Psoas muscle (tissue), 8 donors: ENCODE results near the gene NUP98. TPM values are rescaled to one million over a fixed set of nuclear protein-coding genes. Genes with fewer than 3 reads are reported as not detected.

Experiments used
- ATAC-seq, 4 donors: fragments of 200-7000 bp; cut with Tn5 transposase; one replicate each; pipeline ENCODE4 v1.9.1; 2020; ENCODE audit warnings: moderate library complexity in 3 of 4, mild to moderate bottlenecking in 2 of 4
- DNase-seq, 2 donors: peaks; one replicate each; pipeline ENCODE4 v3.0.0-alpha.2; 2020
- H3K27ac ChIP-seq: fragments of 200-600 bp; one replicate; pipeline ENCODE4 v1.8.0; 2022
- H3K27me3 ChIP-seq, 3 donors: fragments of 200-600 bp in 1 of 3; one replicate each; pipeline versions ENCODE4 v1.6.1 to v1.8.0; 2013 to 2022; ENCODE audit warnings: low read length in 2 of 3, mild to moderate bottlenecking in 2 of 3, moderate library complexity in 1 of 3; ENCODE audit not compliant: insufficient read depth in 3 of 3
- H3K36me3 ChIP-seq, 2 donors: fragments of 200-600 bp in 1 of 2; one replicate each; pipeline versions ENCODE4 v1.6.1 to v1.8.0; 2013 to 2022; ENCODE audit warnings: low read depth in 1 of 2, mild to moderate bottlenecking in 1 of 2, moderate library complexity in 1 of 2; ENCODE audit not compliant: insufficient read depth in 1 of 2
- H3K4me1 ChIP-seq: fragments of 200-600 bp; one replicate; pipeline ENCODE4 v1.8.0; 2022
- H3K4me3 ChIP-seq: fragments of 200-600 bp; one replicate; pipeline ENCODE4 v1.8.0; 2022; ENCODE audit warnings: mild to moderate bottlenecking
- H3K9me3 ChIP-seq: fragments of 200-600 bp; one replicate; pipeline ENCODE4 v1.8.0; 2022
- CTCF ChIP-seq: fragments of 200-600 bp; IDR thresholded peaks from one replicate; pipeline ENCODE4 v1.8.0; 2022; ENCODE audit warnings: antibody characterized with exemption
- WGBS, 3 donors: extraction: QIAGEN DNeasy Blood & Tissue Kit; methylation state at CpG; one replicate each; pipeline versions ENCODE4 v1.1.6 to v1.1.7; 2013; 5-methylcytosine and 5-hydroxymethylcytosine counted together
- intact Hi-C, 2 donors: fragments of 100-400 bp; cut with DNase I; formaldehyde crosslinking; loops; one replicate each; pipeline versions ENCODE4 v1.11.0 to v1.14.2; 2022
- polyA plus RNA-seq, 3 donors: library from polyadenylated mRNA; stranded (reverse); fragments of 200-250 nt; gene quantifications; one replicate each; pipeline ENCODE4 v1.2.3, GENCODE V29; 2013
- total RNA-seq, 4 donors: library from RNA; stranded (reverse); fragmentation: NEBNext Ultra II Directional in 2 of 4; extraction: Animal tissue kit (Norgen Biotek cat#: 25700) in 2 of 4; gene quantifications; one replicate each; pipeline versions ENCODE4 v1.2.1 to v1.2.4, GENCODE V29; 2021 to 2023
- donor health status: healthy with polysubstance abuse.
- donor health status: DM: no; HTN: no; CAD: no; lungs with moderate emphysema.
- donor health status: Bipolar disorder and iron deficiency.
- donor health status: healthy.
- donor health status: DM: yes; HTN: yes; CAD: no.
- donor health status: DM: no; HTN: no; CAD: no.
- donor health status: DM: no; HTN: no; CAD: no.
- donor health status: DM: yes; HTN: yes; CAD: no.

The NUP98 gene
- total and polyA plus RNA-seq, 7 donors = 25.9 to 85.1 (median 59.3) TPM

DNA sequence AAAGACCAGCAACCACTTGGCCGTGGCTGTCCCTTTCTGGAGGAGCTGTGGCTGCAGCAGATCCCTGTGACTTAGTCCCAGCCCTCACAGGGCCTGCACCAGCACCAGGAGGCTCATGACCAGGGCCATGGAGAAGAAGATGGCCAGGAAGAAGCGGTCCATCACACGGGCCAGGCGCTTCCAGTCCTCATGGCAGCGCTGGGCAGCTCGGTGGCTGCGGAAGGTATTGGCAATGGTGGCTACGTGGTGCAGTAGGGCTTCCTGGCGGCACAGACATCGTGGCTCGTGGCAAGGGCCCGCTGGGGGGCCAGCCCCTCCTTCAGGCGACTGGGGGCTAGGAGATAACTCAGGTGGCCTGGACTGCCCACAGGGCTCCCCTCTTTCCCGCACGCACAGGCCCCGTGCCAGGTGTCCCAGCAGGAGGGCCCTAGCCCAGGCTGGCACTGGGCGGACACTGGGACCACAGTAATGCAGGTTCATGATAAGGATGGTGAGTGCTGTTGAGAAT, 131.3 kb downstream of the NUP98 start:
- WGBS, 3 donors = 95 to 96% (median 95%) methylated on average over 16 to 17 of the region's 17 CpGs
- intact Hi-C loops = no loop called here
- no peak overlapping the region for H3K4me3 ChIP-seq

GRCh38 chr11:3665336-3666022, 131.9 kb downstream of the NUP98 start:
- DNase-seq (no peak), ATAC-seq (no peak)
- peaks cover 0 to 67% of the 10 kb centered on the region in 2 donors for H3K36me3 ChIP-seq
- H3K27ac ChIP-seq = no peak overlapping the region
- no peak overlapping the region for H3K4me3 ChIP-seq
- no peaks in the 10 kb centered on the region for H3K9me3 ChIP-seq
- WGBS, 3 donors = 77 to 96% (median 90%) methylated on average over 6 of the region's 6 CpGs
- TF ChIP-seq CTCF = no peak
- no peaks in the 10 kb centered on the region for H3K4me1 ChIP-seq
- no peaks in the 10 kb centered on the region for H3K27me3 ChIP-seq
- intact Hi-C loops = no loop called here

More for the DNA sequence above, 131.3 kb downstream of the NUP98 start:
- Histone ChIP-seq H3K27ac (no peak overlapping the region), H3K4me1 (no peaks in the 10 kb centered on the region), H3K9me3 (no peaks in the 10 kb centered on the region), H3K27me3 (no peaks in the 10 kb centered on the region), H3K36me3 (peaks cover 0 to 71% of the 10 kb centered on the region in 2 donors)
- no peak for DNase-seq
- no peak for ATAC-seq
- no peak for TF ChIP-seq CTCF

DNA sequence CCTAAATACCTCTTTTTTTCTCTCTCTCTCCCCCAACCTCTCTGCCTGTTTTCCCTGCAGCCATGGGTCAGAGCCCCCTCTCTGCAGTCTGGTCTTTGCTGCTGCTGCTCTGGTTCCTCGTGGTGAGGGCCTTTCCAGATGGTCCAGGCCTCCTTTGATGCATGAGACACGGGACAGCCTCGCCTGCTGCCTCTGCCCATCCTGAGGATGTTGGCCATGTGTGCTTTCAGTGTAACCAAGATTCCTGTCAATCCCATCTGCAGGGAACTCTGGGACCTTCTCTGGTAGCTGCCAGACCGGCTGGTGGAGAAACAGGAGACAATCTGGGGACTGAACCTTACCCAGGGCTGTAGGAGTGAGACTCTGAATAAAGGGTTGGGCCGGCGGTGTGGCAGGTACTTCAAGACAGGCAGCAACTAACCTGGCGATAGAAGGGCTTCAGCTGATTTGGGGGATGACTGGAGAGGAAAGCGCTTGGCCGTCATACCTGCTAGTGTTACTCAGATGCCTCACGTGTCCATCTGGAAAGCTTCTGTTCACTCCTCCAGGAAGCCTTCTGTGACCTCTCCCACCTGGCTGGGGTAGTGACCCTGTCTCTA, 133.2 kb downstream of the NUP98 start:
- Histone ChIP-seq H3K36me3 (peaks cover 0 to 57% of the 10 kb centered on the region in 2 donors), H3K4me3 (no peak overlapping the region), H3K9me3 (no peaks in the 10 kb centered on the region), H3K27ac (no peak overlapping the region), H3K27me3 (no peaks in the 10 kb centered on the region), H3K4me1 (no peaks in the 10 kb centered on the region)
- intact Hi-C loops = no loop called here
- no peak for TF ChIP-seq CTCF
- 80 to 82% (median 81%) methylated on average over 10 of the region's 10 CpGs for WGBS, 3 donors
- ATAC-seq = no peak
- DNase-seq = no peak

DNA sequence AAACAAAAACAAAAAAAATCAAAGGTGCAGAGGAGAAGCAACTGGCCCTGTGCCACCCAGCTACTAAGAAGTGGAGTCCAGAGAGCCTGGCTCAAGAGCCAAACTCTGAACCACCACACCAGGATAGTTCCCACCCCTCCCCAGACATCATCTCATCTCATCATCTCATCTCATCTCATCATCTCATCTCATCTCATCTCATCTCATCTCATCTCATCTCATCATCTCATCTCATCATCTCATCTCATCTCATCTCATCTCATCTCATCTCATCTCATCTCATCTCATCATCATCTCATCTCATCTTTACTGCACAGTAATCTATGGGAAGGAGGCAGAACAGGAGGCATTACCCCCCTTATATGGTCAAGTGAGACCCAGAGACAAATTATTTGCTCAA, 134.5 kb downstream of the NUP98 start:
- Histone ChIP-seq H3K4me1 (no peaks in the 10 kb centered on the region), H3K4me3 (no peak overlapping the region), H3K27me3 (no peaks in the 10 kb centered on the region), H3K27ac (no peak overlapping the region), H3K9me3 (no peaks in the 10 kb centered on the region), H3K36me3 (peaks cover 0 to 47% of the 10 kb centered on the region in 2 donors)
- intact Hi-C loops = no loop called here
- TF ChIP-seq CTCF = no peak
- ATAC-seq (no peak), DNase-seq (no peak)
